GM12874 (cell line): Measurements from ENCODE around the gene ZNF143.

Source experiments
- CTCF ChIP-seq: IDR thresholded peaks from 2 replicates; pipeline ENCODE4 v1.5.1; 2011; ENCODE audit warnings: low read depth, mild to moderate bottlenecking, control low read depth, low read length, moderate library complexity; ENCODE audit not compliant: insufficient read depth

ZNF143 gene

GRCh38 chr11:9461063-9461759, 399 bp downstream of the ZNF143 start:
- TF ChIP-seq CTCF: no peak

GRCh38 chr11:9461760-9462134, 935 bp downstream of the ZNF143 start:
- TF ChIP-seq CTCF: no peak

- no peak for TF ChIP-seq CTCF
Measured at GRCh38 chr11:9462172-9462799, 1.5 kb downstream of the ZNF143 start.

GRCh38 chr11:9462806-9463537, 2.2 kb downstream of the ZNF143 start:
- TF ChIP-seq CTCF: no peak

- no peak for TF ChIP-seq CTCF
Measured at GRCh38 chr11:9470765-9471164, 10.0 kb downstream of the ZNF143 start.

GRCh38 chr11:9473408-9473807, 12.6 kb downstream of the ZNF143 start:
- no peak for TF ChIP-seq CTCF

- TF ChIP-seq CTCF: no peak
Measured at GRCh38 chr11:9479899-9480298, 19.1 kb downstream of the ZNF143 start.
